HG03139 (cell line): ENCODE results near the gene CEP170.

Source experiments
- ATAC-seq: cut with Tn5 transposase; IDR thresholded peaks from one replicate; pipeline ENCODE4 v1.9.1; 2021; ENCODE audit not compliant: unreplicated experiment

Gene CEP170

DNA sequence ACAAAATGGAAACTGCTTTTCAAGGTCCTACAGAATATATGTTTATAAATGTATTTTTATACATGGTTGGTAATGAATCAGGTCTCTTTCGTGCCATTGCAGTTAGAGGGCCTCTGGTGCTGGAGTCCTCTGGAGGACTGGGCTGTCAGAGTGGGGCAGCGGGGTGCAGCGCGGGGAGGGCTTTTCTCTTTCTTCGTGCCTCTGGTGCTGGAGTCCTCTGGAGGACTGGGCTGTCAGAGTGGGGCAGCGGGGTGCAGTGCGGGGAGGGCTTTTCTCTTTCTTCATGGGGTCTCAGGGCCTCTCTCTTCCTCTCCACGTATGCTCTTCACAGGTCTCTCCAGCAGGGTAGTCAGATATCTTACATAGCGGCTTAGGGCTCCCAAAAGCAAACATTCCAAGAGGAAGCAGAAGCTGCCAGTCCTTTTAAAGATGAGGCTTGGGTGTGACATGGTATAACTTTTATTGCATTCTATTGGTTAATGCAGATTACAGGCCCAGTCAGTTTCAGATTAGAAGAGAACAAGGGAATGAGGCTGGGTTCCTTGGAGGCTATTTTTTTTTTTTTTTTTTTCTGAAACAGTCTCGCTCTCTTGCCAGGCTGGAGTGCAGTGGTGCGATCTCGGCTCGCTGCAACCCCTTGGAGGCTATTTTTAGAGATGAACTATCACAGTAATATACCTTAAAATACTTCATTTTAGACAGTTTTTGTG, 13.8 kb upstream of the CEP170 start:
- no peak for ATAC-seq

DNA sequence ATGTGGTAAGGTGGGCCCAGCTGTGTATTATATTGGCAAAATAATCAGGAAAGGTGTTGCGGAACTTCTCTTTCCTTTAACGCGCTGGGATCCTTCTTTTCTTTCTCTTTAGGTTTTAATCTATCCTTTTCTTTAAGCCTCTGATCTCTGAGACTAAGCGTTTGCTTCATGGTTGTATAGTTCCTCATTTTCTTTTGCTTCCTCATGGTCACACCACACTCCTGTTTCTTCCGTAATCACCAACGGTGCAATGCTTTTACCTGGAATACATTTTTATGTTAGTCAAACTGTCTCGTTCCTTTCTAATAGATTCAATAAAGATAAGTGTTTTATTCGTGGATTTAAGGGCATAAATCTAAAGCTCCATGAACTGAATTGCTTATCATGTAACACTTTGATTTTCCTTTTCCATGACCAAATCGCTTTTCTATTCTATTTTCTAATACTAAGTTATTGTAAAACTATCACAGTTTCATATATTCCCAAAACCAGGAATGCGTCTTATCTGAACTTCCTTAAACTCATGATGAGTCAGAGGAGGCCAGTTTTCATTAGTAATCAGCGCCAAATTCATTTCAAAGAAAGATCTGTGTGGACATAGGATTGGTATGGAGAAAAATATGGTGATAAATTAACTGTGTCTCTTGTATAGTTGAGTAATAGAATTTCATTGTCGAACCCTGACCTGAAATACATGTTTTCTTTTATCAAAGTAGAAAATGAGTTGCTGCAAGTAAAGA, 13.0 kb upstream of the CEP170 start:
- no peak for ATAC-seq

DNA sequence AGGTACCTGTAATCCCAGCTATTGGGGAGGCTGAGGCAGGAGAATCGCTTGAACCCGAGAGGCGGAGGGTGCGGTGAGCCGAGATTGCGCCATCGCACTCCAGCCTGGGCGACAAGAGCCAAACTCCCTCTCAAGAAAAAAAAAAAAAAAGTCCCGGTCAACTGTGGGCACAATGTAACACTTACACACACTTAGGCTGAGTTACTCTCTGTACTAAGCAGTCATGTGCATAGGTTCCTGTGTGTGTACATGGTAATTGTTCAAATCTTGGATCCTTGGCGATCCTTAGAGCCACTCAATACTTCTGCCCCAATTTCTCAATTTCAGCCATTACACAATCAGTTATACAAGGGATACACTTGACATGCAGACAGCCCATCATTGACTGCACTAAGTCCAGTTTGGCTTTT, 12.4 kb upstream of the CEP170 start:
- ATAC-seq: no peak

DNA sequence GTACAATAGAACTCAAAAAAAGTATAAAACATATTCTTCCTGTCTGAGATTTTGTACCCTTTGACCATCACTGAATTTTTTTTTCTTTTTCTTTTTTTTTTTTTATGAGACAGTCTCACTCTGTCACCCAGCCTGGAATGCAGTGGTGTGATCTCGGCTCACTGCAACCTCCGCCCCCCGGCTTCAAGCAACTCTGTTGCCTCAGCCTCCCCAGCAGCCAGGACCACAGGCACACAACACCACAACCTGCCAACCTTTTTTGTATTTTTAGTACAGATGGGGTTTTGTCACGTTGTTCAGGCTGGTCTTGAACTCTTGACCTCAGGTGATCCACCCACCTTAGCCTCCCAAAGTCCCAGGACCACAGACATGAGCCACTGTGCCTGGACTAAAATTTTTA, 11.2 kb upstream of the CEP170 start:
- no peak for ATAC-seq

DNA sequence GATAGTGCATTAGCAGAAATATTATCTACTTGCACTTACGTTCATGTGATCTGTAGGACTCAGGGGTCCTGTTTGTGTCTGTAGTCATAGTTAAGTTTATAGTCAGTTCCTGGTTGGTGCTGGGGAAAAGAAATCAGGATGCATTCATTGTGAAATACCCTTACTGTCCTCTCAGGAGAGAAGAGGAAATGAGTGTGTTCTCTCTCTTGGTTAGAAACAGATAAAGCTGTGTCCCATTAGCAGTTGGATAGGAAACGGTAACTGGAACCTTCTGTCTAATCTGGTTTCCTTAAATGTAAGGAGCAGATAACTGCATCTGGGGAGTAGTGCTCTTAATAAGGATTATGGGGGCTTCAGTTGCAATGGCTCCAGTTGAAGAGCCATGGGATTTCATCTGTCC, 9.6 kb upstream of the CEP170 start:
- ATAC-seq: peak; percentile 45

DNA sequence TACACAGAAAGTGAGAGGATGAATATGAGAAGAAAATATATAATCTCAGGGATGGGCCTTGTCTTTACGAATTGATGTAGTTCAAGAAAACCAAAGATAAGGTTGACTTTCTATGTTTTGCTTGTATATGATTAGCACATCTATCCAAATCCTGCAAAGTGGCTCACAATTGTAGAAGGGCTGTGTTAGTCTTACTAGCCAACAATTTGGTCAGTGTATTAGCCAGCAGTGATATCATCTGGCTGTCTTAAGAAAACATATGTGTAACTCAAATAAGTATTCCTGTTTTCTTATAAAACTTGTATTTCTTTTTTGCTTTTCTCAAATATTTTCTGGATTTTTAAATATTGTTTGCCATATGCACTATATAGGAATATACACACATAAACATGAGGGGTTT, 6.3 kb upstream of the CEP170 start:
- no peak for ATAC-seq

DNA sequence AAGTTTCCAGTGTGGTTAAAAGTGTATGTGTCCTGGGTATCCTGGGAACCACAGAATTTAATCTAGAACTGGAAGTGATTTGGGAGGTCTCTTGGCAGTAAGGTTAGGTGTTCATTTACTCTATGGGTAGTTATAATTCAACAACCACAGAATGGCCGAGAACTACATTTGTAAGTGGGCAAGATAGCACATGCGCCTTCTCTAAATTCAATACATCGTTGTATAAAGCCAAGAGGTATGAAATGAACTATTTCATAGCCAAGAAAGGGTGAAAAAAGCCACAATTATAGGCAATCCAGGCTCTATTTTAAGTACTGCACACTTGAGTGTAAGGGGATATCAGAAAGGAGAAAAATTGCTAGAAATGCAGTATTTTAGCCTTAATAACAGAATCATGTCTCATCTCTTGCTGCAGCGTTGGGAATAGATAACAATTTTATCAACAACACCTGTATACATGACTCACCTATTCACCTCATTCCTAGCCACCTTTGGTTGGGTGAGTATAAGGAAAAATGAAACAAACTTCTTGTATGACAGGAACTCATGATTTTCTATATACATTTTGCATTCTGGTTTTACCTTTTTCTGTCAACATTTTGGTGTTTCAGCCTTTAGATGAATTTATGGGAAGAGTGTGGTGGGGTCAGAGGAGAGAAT, 5.3 kb upstream of the CEP170 start:
- ATAC-seq: no peak

DNA sequence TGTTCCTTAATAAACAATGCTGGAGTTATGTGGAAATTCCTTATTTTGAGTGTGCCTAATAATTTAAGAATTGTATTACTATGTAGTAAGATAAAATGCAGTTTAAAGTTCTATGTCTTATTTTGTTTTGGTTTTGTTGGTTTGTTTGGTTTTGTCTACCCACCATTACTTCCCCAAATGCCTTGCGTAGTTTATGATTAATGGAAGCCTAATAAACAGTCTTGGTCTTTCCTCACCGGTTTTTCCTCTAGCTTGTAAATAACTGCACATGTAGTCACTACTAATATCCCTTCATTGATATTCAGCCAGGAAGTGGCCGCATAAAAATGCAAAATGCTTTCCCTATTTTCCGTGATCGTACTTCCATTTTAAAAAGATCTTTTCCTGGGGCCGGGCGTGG, 3.6 kb upstream of the CEP170 start:
- no peak for ATAC-seq

DNA sequence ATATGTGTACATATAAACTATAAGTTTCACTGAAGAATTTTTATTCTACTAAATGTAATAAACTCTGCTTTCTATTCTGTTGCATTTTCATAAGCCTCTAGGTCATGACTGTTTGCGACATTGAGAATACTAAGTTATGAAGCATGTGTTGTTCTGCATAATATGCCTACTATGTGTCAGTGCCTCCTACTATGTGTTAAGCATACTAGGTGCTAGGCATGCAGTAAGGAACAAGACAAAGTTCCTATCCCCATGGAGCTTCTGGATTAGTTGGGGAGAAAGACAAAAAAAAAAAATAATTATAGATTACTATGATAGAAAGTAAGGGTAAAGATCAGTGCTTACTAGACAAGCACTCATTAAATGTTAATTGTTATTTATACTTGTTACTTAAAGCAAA, 2.1 kb upstream of the CEP170 start:
- ATAC-seq: no peak

DNA sequence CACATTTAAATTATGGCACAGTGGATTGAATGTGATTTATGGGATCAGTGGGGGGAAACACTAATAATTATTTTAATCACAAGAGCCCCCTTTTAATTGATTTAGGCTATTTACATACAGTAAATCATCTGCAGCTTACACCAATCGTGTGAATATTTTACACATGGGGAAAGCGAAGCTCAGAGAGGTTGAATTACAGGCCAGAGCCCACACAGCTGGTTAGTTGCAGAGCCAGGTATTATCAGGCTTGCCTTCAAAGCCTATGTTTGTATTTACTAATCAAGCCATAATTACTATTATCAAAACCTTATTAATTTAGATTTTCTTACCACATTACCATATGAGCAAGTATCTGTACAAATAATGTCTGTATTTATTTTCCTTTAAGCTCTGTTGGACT, 1.5 kb upstream of the CEP170 start:
- no peak for ATAC-seq

DNA sequence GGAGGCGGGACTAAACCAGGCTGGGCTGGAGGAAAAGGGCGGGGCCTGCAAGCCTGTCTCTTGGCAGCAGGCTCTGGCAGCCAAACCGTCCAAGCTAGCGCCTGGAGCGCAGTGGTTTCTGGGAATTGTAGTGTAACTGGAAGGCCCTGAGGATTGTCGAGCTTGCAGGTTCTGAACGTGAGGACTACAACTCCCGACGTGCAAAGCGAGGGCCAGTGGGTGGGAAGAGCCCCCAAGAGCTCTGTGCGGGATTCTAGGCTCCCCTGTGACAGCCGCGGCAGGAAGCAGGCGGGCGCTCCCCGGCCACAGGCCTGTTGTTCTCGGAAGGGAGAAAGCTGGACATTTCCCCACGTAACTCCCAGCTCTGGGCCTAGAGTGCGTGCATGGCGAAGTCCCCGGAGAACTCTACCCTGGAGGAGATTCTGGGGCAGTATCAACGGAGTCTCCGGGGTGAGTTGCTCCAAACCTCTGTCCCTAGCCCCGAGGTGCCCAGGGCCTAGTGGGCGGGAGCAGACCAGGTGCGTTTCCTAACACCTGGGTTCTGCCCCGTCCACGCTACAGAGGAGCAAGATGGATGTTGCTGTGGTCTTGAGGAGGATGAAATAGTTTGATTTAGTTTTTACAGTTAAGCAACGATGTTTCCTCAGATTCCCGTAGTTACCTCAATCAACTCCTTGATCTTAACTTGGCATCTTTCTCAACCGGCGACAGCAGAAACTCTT, 871 bp upstream of the CEP170 start, which contains the start of gene SDCCAG8:
SDCCAG8 (plus strand) TSS at position 251 of the 722 bp plus-strand sequence; CDS start at position 384, 133 bp downstream.
- ATAC-seq: peak; percentile 64

DNA sequence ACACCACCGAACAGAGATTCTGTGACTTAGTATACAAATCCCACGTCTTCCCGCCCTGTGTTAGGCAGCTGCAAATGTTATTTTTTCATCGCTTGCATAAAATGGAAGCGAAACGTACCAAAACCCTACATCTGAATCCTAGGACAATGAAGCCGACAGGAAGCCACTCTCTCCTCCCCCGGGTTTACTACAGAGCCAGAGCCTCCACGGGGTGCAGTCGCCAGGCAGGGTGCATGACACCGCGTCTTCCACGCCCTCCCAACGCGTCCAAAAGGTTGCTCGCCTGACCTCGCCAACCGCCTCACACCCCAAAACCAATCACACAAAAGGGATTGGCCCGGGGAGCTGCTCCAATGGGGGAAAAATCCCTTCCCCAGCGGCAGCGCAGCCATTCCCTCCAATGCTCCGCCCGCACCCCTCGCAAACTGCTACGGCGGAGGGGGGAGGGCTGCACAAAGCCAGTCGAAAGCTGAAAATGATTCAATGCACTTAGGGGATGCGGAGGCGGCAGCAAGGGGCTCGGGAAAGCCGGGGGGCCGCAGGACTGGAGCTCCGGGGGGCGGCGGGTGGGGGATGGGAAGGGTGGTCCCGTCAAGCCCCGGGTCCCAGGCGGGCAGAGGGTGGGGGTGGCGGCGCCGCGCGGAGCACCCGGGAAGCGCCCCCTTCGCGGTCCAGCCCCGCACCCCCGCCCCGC, 701 bp downstream of the CEP170 start:
- peak; percentile 15 for ATAC-seq

DNA sequence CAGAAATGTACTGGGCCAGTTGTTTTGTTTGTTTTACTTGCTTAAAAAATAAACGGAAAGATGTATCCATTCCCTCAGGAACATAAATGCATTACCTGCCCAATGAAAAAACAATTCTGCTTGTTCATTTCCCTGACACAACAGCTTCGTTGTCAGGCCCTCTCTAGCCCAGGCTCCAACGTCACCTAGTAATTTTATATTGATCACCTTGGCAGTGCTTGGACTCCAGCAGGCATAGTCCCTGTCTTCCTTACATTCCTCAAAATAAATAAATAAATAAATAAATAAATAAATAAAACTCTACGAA, 1.2 kb downstream of the CEP170 start:
- ATAC-seq: no peak

DNA sequence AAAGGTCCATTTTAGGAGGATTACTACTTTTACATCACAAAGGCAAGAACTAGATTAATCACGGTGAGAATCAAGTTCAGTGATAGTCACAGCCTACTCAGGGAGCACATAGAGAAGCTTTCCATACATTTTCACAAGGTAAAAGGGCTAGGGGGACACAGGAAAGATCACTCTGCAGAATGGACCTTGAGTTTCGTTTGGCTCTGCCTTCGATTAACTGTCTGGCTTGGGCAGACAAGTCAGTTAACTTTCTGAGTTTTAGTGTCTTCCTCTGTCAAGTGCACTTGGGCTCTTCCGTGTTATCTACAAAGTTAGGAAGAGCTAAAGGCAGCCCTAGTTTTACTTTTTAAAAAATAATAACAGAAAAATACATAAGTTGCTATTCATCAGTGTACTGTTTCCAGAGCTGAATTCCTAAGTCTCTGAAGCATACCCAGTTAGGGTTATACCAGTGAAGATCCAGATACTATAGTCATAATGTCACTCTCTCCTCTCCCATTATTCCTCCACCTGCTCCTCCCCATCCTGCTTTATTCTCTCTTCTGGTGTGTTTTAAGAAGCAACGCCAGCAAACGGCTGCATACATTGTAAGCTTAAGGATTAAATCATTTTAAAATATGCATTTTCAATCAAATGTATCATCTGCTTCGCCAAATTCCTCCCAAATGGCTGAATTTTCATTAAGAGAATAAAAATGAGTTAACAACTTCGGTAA, 1.7 kb downstream of the CEP170 start:
- no peak for ATAC-seq

DNA sequence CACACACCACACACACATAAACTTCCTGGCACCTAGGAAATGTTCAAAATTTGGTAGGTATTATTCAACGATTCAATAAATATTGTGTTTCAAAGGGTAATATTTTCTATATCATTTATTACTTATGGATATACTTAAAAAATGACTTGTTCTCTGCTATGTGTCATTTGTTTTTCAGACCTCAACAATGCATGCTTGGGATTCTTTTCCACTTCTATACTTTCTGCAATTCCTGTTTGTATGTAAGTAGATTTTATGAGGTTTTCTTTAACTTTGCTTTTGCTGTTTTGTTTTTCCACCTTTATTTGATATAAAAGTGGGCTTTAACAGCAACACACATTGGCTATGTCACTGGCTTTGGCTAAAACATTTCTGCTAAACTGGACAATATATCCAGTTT, 3.5 kb downstream of the CEP170 start:
- no peak for ATAC-seq

DNA sequence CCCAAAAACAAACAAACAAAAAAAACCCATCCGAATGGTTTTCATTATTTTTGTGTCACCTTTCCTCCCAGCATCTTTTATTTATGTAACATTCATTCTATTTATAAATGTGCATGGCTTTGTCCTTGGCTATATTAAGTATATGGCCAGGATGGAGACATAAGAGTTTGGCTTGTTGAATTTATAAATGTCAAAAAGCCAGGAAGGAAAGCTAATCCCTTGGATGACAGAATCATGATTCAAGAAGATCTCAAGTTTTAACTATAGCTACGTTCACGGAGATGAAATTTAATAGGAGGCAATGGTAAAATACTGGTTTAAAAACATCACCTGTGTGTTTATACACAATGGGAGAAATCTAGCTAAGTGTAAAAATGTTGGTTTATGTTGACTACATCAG, 5.0 kb downstream of the CEP170 start:
- ATAC-seq: no peak

DNA sequence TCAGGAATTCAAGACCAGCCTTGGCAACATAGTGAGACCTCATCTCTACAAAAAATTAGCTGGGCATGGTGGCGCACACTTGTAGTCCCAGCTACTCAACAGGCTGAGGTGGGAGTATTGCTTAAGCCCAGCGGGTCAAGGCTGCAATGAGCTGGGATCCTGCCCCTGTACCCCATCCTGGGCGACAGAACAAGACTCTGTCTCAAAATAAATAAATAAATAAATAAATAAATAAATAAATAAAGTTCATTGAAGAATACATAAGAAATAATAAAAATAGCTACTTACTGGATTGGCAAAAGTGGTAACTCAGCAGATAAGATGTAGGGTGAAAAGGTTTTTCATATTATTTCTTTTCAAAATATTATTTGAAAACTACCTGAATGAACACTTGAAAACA, 5.9 kb downstream of the CEP170 start:
- ATAC-seq: no peak

DNA sequence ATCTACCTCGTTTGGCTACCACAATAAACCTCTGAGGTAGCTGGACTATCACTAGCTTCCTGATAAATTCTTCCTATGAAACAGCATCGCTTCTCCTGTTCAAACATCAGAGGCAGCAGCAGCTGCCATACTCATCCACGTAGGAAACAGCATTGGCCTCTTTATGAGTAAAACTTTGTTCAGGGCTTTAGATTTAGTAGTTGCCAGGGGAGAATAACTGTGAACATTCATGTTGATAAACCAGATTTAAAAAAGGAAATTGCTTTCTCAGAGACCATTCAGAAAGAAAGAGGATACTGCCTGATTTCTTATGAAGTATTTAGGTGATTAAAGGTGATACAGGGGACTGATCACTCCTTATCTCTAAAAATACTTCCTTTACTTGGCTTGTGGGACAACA, 7.2 kb downstream of the CEP170 start:
- ATAC-seq: no peak

DNA sequence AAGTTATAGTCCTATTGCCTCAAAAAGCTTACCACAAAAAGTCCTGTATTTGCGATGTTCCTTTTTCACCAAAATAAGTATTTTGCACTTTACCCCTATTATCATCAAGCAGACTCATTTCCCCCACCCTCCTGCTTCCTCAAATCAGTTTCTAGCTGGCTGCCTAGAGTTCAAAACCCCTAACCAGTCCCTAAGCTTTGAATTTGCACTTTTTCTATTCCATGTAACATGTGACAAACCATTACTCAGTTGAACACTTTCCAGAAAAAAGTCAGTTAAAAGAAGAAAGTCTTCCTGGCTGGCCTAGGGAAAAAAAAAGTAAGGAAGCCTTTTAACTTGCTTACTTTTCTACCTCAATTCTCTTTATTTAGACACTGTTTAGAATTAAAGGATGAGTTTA, 8.2 kb downstream of the CEP170 start:
- ATAC-seq: no peak

DNA sequence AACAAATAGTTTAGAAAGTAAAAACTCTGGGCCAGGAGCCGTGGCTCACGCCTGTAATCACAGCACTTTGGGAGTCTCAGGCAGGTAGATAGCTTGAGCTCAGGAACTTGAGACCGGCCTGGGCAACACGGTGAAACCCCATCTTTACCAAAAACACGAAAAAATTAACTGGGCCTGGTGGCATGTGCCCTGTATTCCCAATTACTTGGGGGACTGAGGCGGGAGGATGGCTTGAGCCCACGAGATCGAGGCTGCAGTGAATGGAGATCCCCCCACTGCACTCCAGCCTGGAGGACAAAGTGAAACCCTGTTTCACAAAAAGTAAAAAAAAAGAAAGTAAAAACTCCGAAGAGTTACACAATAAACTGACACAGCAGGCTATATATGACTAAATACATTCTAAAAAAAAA, 10.6 kb downstream of the CEP170 start:
- no peak for ATAC-seq
